ENCODE data around the gene PHLDB3.
"Not testable (repeated sequence)": the region's sequence is repeated elsewhere in the genome, so short reads cannot be mapped to it uniquely, and the experiment has no call there.

PHLDB3 gene

DNA sequence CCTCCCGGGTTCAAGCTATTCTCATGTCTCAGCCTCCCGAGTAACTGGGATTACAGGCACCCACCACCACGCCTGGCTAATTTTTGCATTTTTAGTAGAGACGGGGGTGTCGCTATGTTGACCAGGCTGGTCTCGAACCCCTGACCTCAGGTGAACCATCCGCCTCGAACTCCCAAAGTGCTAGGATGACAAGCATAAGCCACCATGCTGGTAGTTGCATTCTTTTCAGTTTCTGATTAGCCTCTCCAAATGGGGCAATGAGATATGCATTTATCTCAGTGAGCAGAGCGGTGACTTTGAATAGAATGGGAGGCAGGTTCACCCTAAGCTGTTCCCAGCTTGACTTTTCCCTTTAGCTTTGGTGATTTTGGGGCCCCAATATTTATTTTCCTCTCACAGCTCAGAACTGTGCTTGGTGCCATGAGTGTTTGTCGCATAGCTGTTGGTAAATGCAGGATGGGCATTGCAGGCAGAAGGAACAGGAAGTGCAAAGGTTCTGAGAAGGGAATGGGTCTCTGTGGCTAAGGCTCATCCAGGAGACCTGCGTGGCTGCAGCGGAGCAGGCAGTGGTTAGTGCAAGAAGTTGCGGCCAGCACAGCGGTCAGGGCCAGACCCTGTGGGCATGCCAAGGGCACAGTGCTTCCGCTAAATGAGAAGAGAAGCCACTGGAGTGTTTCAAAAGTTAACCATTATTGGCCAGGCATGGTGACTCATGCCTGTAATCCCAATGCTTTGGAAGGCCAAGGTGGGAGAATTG lies 59.8 kb downstream of the PHLDB3 start:
- no peak for DNase-seq (ENCODE audit: low read depth)

DNA sequence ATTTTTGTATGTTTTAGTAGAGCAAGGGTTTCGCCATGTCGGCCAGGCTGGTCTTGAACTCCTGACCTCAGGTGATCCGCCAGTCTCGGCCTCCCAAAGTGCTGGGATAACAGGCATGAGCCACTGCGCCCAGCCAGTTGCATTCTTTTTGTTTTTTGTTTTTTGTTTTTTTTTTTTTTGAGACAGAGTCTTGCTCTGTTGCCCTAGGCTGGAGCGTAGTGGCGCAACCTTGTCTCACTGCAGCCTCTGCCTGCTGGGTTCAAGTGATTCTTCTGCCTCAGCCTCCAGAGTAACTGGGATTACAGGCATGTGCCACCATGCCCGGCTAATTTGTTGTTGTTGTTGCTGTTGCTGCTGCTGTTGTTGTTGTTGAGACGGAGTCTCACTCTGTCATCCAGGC lies 60.5 kb downstream of the PHLDB3 start:
- not testable (repeated sequence) for DNase-seq (ENCODE audit: low read depth)

- no peak for DNase-seq (ENCODE audit: low read depth)
These were observed 62.8 kb downstream of the PHLDB3 start for GRCh38 chr19:43441716-43442115.

GRCh38 chr19:43439709-43440063 lies 64.9 kb downstream of the PHLDB3 start:
- DNase-seq (ENCODE audit: low read depth): no peak

DNA sequence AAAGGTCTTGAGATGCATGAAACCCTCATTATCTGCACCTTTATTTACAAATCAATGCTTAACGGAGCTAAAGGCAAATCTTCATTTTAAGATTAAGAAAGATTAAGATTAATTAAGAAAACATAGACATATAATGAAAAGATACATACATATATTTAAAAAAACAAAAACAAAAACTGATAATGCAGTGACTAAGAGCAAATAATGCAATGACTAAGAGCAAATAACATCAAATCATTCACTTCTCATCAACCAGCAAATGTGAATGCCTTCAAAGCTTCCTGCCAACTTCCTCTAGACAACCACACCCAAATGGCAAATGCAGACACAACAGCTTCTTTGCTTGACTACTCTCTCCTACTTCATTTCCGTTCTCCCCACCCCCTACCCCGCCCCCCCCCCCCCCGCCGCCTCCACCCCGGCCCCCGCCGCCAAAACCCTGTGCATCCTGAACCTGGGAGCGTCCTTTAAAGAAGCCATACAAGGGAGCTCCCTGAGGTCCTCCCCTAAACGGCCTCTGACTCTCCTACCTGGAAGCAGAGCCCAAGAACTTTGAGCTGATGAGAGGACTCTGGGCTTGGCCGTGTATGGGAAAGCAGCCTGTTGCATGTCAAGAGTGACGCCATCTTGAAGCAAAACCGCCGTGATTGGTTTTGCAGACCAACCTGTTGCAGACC lies 65.4 kb downstream of the PHLDB3 start:
- no peak for DNase-seq (ENCODE audit: low read depth)

DNA sequence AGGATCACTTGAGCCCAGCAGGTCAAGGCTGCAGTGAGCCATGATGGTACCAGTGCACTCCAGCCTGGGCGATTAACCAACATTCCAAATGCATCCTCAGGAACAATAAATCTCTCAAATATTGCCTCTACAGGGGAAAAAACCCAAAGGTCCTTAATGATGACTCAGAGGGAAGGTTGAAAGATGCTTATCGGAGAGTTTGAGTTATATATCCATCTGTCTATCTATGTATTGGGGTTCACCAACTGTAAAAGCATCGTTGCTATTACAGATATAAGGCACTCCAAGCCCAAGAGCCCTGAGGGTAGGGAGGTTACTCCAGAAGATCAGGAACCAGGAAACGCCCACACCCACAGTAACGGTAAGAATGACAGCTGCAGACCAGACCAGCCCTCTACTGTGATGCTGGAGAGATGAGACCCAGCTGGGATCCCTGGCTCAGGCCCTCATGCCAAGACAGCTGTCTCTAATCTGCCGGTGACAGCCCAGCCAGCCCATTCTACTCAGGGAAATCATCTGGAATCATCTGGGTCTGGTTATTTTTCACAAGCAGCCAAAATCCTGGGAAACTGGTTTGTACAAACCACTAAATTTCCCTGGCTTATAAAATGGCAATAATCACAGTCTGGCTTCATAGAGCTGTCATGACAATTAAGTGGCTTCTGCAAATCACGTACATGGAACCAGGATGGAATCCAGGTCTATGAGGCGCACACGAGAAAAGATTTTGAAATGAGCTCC lies 66.1 kb downstream of the PHLDB3 start:
- DNase-seq (ENCODE audit: low read depth): no peak

GRCh38 chr19:43437712-43438111 lies 66.8 kb downstream of the PHLDB3 start:
- no peak for DNase-seq (ENCODE audit: low read depth)

DNA sequence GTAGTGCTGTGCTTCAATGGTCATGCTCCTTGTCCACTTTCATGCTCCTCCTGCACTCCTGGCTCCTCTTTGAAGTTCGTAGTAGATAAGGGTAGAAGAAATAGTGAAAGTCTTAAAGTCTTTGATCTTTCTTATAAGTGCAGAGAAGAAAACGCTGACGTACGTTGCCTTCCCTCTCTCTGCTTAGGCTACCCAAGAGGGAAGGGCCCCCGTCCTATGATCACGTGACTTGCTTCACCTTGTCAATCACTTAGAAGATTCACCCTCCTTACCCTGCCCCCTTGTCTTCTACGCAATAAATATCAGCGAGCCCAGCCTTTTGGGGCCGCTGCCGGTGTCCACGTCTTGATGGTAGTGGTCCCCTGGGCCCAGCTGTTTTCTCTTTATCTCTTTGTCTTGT lies 67.3 kb downstream of the PHLDB3 start:
- not testable (repeated sequence) for DNase-seq (ENCODE audit: low read depth)

GRCh38 chr19:43435775-43436174 lies 68.8 kb downstream of the PHLDB3 start:
- no peak for DNase-seq (ENCODE audit: low read depth)

GRCh38 chr19:43433689-43434088 lies 70.9 kb downstream of the PHLDB3 start:
- DNase-seq (ENCODE audit: low read depth): no peak

- DNase-seq (ENCODE audit: low read depth): no peak
These were observed 71.2 kb downstream of the PHLDB3 start for GRCh38 chr19:43433358-43433673.

GRCh38 chr19:43430976-43431375 lies 73.6 kb downstream of the PHLDB3 start:
- no peak for DNase-seq (ENCODE audit: low read depth)

- no peak for DNase-seq (ENCODE audit: low read depth)
These were observed 74.3 kb downstream of the PHLDB3 start for GRCh38 chr19:43430142-43430710.

DNA sequence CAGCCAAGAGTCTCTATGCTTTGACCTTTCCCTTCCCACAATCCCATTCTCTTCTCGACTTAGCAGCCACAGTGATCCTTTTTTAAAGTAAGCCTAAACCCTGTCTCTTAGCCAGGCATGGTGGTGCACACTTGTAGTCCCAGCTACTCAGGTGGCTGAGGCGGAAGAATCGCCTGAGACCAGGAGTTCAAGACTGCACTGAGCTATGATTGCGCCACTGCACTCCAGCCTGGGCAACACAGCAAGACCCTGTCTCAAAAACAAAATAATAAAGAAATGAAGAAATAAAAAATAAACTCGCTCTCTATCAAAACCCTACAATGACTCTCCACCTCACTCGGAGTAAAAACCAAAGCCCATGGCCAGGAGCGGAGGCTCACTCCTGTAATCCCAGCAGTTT lies 75.2 kb downstream of the PHLDB3 start:
- DNase-seq (ENCODE audit: low read depth): no peak

DNA sequence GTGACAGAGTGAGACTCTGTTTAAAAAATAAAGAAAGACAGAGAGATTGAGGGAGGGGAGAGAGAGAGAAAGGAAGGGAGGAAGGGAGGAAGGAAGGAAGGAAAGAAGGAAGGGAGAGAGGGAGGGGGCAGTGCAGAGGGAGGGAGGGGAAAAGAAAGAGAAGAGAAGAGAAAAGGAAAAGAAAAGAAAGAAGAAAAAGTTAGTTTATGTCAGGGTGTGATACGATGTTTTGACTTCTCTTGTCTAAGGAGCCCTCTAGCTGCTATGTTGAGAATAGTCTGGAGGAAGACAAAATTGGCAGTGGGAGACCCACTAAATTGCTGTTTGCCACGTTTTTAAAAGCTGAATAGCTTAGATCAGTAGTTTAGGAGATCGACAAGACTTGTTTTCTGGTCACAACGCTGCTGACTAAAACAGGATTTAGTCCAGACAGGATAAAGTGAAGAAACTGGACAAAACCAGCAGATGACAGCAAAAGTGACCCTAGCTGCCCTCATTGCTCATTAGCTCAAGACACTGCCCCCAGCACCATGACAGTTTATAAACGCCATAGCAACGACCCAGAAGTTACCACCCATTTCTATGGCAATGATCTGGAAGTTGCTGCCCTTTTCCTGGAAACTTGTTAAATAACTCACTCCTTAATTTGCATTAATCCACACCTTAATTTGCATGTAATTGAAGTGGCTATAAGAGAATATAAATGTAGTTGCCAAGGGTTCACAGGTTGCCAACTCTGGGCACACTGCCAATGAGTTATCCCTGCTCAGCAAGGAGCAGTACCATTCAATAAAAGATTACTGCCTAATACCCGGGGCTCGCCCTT lies 78.8 kb downstream of the PHLDB3 start:
- no peak for DNase-seq (ENCODE audit: low read depth)

All from stimulated activated CD8-positive, alpha-beta memory T cell treated with anti-CD3 and anti-CD28 coated beads, Interleukin-4, amount 100 ng/mL, for 24 hours (primary cell).